AML-193 (cell line): ENCODE data around the gene SERPINA1.

Experiments used
- DNase-seq, 2 experiments: peaks; one replicate each; lab custom pipeline; 2025; lab: John Stamatoyannopoulos, UW

Gene SERPINA1

DNA sequence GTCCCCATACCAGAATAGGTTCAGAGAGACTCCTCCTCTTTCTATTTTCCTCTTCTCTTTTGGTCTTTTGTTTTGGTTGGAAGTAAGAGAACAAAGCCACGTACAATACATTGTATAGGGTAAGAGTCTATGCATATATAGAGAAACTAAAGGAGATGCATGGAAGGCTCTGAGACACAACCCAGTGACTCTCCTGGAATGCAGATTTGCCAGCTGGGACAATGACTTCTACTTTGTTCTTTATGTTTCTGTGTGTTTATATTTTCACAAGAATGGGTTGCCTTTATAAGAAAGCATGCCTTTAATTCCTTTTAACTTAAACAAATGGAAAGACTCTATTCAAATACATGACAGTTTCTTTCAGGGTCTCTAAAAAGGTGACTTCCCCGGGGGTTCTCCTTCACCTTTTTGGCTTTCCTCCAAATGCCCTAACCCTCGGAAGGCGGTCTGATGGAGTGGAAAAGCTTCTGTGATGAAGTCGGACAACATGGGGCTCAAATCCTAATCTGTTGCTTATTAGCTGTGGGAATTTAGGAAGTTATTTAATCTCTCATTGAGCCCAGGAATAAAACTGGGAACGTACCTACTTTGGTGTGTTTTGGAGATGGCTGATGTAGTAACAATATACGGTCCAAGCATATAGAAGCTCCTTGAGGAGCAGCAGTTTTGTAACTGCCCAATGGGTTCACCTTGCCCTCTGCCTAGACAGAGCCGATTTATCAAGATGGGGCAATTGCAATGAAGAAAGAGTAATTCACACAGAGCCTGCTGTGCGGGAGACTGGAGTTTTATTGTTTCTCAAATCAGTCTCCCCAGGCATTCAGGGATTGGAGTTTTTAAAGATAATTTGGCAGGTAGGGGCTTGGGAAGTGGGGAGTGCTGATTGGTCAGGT, 9.1 kb upstream of the SERPINA1 start:
- DNase-seq, result no peak

DNA sequence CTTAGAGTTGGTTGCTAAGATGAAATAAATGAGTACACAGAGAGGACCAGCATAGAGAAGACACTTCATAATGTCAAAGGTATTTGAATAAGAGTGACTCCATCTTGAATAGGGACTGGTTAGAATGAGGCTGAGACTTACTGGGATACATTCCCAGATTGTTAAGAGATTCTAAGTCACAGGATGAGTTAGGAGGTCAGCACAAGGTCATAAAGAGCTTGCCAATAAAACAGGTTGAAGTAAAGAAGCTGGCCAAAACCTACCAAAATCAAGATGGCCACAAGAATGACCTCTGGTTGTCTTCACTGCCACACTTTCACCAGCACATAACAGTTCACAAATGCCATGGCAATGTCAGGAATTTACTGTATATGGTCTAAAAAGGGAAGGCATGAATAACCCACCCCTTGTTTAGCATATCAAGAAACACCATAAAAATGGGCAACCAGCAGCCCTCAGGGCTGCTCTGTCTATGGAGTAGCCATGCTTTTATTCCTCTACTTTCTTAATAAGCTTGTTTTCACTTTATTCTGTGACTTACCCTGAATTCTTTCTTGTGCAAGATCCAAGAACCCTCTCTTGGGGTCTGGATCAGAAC, 8.3 kb upstream of the SERPINA1 start:
- DNase-seq, result no peak

GRCh38 chr14:94395888-94396574, 7.6 kb upstream of the SERPINA1 start:
- no peak for DNase-seq

DNA sequence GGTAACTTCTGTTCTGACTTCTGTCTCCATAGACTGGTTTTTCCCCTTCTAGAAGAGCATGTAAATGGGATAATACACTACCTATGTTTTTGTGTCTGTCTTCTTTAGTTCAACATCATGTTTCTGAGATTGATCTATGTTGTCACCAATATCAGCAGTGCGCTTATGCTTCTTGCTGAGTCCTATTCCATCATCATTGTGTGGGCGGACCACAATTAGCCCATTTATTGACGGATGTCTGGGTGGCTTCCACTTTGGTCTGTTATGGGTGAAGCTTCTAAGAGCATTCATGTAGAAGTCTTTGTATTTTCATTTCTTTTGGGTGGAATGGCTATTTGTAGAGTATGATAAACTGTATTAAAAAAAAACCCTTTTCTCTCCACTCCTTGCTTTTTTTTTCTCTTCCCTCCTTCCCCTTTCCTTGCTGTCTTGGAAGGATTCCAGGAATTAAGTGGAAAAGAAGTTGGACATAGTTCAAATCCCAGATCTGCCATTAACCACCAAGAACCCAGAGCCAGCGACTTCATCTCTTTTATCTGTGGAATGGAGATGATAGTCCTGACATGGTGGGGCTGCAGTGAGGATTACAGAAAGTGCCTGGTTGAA, 7.0 kb upstream of the SERPINA1 start:
- DNase-seq, result no peak

- peak; percentile 89 to 94 for DNase-seq
Measured at GRCh38 chr14:94394581-94395207, 6.3 kb upstream of the SERPINA1 start.

DNA sequence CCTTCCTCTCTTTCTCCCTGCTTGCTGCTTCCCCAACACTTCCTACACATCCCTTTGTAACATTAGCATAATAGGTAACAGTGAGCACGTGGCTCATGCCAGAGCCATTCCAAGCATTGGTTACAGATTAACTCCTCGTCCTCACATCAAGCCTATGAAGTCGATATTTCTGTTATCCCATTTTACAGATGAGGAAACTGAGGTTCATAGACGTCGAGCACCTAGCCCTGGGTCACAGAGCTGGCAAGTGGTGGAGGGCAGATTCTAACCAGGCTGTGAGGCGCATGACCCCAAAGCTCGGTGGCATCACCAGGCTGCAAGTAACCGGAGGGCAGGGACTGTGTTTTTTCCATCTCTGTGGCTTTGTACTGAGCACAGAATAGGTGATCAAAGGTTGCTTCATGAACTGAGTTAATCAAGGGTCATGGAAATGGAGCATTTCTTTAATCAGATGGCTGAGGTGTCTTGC, 5.7 kb upstream of the SERPINA1 start:
- DNase-seq, result no peak

GRCh38 chr14:94393474-94393873, 5.1 kb upstream of the SERPINA1 start:
- no peak for DNase-seq

GRCh38 chr14:94392510-94392935, 4.1 kb upstream of the SERPINA1 start:
- peak; percentile 88 to 89 for DNase-seq

GRCh38 chr14:94391281-94391975, 3.0 kb upstream of the SERPINA1 start:
- DNase-seq, result no peak

GRCh38 chr14:94390372-94391086, 2.1 kb upstream of the SERPINA1 start:
- DNase-seq, result peak; percentile 51 to 52

DNA sequence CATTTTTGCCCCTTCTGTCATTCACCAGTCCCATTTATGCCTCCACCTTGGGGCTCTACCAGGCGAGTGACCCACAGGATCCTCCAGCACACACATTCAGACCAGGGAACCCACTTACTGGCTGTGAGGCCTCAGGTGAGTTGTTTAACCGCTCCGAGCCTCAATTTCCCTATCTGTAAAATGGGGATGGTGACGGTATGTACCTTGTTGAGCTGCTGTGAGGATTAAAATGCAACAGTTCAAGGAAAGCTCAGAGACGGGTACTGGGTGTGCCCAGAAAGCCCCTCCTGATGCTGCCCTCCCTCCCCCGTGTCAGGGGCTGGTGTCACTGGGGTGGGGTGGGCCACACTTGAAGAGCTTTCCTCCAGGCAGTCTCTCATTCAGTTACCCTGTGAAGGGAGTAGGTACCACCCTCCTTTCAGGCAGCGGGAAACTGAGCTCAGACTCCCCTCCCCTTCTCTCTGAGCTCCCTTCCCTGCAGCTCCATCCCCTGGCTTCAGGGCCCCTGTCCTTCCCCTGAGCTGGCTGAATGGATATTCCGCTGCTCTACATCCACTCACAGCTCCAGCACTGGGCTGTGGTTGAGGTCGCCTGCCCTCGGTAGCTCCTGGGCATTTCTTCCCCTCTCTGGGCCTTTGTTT, 1.4 kb upstream of the SERPINA1 start:
- DNase-seq, result no peak

DNA sequence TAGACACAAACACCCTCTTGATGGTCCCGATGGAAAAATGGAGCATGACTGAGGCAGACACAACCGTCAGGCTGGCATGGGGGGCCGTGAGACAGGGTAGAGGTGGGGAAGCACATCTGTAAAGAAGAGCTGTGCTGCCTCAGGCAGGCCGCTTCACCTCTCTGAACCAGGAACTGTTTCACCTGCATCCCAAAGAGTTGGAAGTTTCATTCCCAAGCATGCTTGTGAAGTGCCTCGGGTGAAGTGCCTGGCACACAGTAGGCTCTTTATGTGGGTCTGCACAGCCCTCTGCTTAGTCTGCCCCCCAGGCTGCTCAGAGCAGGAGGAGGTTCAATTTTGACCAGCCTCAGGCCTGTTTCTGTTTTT, 685 bp upstream of the SERPINA1 start:
- no peak for DNase-seq

DNA sequence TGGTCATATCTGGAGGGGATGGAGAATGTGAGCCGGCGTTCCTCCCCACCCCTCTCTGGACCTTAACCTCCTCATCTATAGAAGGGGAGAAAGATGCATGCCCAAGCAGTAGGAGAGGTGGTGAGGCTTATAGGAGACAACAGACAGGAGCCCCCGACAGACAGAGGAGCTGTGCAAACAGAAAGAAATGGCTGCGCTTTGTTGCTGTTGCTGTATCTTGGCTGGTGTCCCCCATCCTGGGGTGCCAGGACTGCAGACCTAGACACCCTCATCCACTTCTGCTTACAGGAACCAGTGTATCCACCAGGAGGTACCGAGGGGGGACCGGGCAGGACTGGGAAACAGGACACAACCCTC, 397 bp downstream of the SERPINA1 start:
- DNase-seq, result no peak

DNA sequence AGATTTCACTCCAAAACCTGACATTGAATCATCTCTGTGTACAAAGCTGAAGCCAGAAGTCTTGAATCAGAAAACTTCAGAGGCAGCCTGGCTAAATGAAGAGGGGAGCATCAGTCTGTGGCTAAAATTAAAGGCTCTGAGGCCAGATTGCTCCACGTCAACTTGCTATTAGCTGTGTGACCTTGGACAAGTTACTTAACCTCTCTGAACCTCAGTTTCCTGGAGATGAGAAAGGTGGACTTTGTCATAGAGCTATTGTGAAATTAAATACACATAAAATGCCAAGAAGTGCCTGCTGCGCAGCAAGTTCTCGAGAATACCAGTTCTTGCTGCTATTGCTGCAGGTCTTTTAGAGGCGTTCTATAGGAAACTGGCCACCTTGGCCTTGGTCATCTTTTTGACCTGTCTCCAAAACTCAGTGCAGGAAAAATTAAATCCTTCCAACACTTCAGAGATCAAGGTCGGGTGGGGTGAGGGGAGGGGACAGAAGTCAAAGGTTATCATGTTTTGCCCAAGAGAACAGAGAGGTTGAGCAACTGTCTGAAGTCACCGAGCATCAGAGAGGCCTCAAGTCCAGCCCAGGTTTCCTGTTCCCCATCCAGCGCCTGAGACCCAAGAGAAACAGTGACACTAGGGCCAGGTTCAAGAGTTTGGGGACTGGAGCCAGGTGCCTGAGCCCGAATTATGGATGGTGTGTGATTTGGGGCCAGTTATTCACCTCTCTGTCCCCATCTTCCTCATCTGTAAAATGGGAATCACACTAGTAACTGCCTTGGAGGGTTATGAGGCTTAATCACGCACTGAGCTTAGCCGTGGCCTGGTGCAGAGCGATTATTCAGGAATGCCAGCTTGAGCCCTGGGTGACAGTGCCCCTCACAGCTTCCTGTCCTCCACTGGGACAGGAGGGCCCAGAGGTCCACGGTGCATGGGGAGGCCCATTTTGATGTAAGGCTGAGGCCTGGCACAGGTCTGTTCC, 1.1 kb downstream of the SERPINA1 start:
- DNase-seq, result no peak

DNA sequence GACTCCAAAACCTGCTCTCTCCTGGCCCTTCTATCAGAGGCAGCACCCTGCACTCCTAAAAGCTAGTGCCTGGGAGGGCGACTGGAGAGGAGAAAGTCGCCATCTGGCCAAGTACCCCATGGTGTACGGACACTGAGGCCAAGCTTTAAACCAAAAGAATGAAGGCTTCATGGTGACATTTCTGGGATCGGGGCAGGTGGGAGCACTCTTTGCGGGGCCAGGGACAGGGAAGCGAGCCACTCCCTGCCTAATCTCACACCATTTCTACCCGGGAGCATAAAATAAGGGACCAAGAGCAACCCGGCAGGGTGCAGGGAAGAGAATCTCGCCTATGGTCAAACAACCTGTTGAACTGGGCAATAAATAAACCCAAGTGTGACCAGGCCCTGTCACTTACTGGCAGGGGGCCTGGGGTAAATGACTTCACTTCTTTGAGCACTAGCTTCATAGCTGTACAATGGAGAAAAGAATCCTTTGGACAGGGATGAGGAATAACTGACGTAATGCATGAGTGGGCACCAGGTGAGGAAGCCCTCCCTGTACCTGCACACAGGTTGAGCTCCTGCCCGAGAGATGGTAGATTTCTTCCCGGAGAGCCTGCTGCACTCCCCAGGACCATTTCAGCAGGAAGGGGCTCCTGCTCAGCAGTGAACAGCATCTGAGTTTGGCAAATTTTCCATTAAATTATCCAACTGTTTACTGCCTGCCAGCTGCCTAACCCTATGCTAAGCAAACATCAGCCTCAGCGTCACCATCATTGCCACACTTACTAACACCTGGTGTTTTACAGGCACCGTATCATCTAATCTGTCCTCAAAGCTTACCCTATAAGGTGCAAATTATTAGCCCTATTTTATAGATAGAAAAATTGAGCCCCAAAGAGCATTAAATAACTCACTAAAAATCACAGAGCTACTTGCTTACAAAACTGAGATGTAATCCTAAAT, 2.0 kb downstream of the SERPINA1 start:
- DNase-seq, result no peak

- no peak for DNase-seq
Measured at GRCh38 chr14:94385553-94386057, 2.8 kb downstream of the SERPINA1 start.

DNA sequence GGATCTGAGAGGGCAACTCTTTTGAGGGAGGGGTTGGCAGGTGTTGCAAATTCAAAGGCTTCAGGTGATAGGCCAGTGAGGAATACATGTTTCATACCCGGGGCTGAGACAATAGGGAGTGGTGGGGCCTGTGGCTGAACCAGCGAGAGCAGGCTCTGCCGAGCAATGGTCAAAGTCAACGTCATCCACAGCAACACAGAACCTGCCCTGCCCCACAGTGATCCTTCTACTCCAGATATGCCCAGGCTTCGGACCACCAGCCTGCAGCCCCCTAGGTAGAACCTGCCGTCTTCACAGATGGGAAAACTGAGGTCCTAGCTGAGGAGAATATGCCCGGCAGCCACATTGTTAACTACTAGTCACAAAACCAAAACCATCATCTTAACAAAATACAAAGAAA, 4.1 kb downstream of the SERPINA1 start:
- no peak for DNase-seq

- no peak for DNase-seq
Measured at GRCh38 chr14:94383777-94384176, 4.6 kb downstream of the SERPINA1 start.
